Measurements from ENCODE around the gene DEPDC1.
"Not testable (repeated sequence)": the region's sequence is repeated elsewhere in the genome, so short reads cannot be mapped to it uniquely, and the experiment has no call there.

Gene DEPDC1

DNA sequence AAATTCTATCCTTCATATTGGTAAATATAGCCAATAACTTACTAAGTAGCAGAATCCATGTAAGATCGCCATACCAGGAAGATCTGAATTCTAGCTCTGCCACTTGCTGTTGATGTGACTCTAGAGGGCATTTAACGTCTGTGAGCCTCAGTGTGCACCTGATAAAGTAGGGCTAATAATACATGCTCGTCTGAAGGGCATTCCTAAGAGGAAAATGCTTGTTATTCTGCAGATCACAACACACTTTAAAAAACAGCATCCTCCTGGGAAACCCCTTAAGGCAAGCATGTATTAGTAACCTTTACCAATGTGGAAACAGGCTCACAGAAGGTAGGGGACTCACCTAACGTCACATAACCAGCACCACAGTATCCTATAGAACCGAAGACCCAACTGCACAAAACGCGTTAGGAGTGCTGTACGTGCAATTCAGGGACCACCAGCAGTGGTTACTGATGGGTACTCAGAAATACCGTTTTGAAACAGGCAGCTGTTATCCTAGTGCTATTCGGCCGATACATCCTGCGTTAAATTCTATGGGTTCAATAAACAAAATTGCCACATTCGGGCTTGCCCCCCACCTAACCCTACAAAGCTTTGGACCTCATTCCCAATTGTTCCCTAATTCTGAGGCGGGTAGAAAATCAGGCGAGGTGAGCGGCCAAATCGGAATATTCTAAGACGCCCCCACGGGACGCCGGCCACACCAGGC is 758 bp downstream of the DEPDC1 start:
- H3F3A ChIP-seq (ENCODE audit: insufficient read depth) = no peaks in the 10 kb centered on the region
- H3K9me3 ChIP-seq (ENCODE audit: insufficient read depth, low read length) = no peaks in the 10 kb centered on the region
- peak overlapping the region; percentile 93 for H2AFZ ChIP-seq (ENCODE audit: low read depth, low read length, severe bottlenecking)
- no peaks in the 10 kb centered on the region for H4K20me1 ChIP-seq (ENCODE audit: low read depth, low read length)
- peaks cover 20% of the 10 kb centered on the region; the same call in 1 of the 2 replicates for H3K36me3 ChIP-seq (ENCODE audit: low read length)
- H3K27ac ChIP-seq (ENCODE audit: low read depth, low read length) = peak overlapping the region; percentile 65
- H3K79me2 ChIP-seq (ENCODE audit: insufficient read depth, low read length) = peaks cover 54% of the 10 kb centered on the region
- H3K4me2 ChIP-seq (ENCODE audit: low read depth, low read length, poor library complexity, severe bottlenecking) = peak overlapping the region; percentile 76
- H3K27me3 ChIP-seq (ENCODE audit: low read length) = no peaks in the 10 kb centered on the region
- no peaks in the 10 kb centered on the region for H3K9me2 ChIP-seq (replicated peaks; ENCODE audit: insufficient read depth, low read length)
- TF ChIP-seq EZH2phosphoT487 (conservative IDR thresholded peaks at IDR 0.05; ENCODE audit: low read length) (no peak), CTCF (IDR thresholded peaks at IDR 0.05; ENCODE audit: insufficient read depth, low read length, poor library complexity, severe bottlenecking) (no peak)
- H3K4me3 ChIP-seq (ENCODE audit: insufficient read depth, low read length, poor library complexity, severe bottlenecking) = peak overlapping the region; percentile 80
- H3K9ac ChIP-seq (ENCODE audit: low read length) = peak overlapping the region; percentile 84

GRCh38 chr1:68495532-68495931 is 1.4 kb downstream of the DEPDC1 start:
- Histone ChIP-seq H3K9ac (ENCODE audit: low read length) (peak overlapping the region; percentile 84), H3K9me3 (ENCODE audit: insufficient read depth, low read length) (no peaks in the 10 kb centered on the region), H3K79me2 (ENCODE audit: insufficient read depth, low read length) (peaks cover 60% of the 10 kb centered on the region), H2AFZ (ENCODE audit: low read depth, low read length, severe bottlenecking) (peak overlapping the region; percentile 32), H3K4me2 (ENCODE audit: low read depth, low read length, poor library complexity, severe bottlenecking) (peak overlapping the region; percentile 76), H3F3A (ENCODE audit: insufficient read depth) (no peaks in the 10 kb centered on the region), H3K4me3 (ENCODE audit: insufficient read depth, low read length, poor library complexity, severe bottlenecking) (peak overlapping the region; percentile 80), H3K36me3 (ENCODE audit: low read length) (peaks cover 26% of the 10 kb centered on the region), H3K27ac (ENCODE audit: low read depth, low read length) (peak overlapping the region; percentile 22; the same call in 1 of the 2 replicates), H3K9me2 (replicated peaks; ENCODE audit: insufficient read depth, low read length) (no peaks in the 10 kb centered on the region), H4K20me1 (ENCODE audit: low read depth, low read length) (no peaks in the 10 kb centered on the region), H3K27me3 (ENCODE audit: low read length) (no peaks in the 10 kb centered on the region)
- TF ChIP-seq EZH2phosphoT487 (conservative IDR thresholded peaks at IDR 0.05; ENCODE audit: low read length) = no peak
- no peak for TF ChIP-seq CTCF (IDR thresholded peaks at IDR 0.05; ENCODE audit: insufficient read depth, low read length, poor library complexity, severe bottlenecking)

DNA sequence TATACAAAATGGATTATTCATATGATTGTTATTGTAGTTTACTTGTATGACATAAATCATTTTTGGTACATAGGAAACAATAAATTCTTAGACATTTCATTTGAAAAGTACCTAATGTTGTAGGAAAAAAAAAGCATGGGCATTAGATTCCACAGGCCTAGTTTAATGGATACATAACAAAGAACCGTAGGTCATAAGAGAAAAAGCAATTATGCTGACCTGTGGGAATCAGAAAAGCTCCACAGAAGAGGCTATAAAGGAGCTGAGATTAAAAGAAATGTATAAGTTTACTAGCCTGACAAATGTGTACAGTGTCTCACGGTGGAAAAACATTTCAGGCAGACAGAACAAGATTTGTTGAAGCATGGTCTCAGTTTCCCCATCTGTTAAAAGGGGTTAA is 3.7 kb downstream of the DEPDC1 start:
- H3F3A ChIP-seq (ENCODE audit: insufficient read depth) = no peaks in the 10 kb centered on the region; the same call in 1 of the 2 replicates
- H3K9me2 ChIP-seq (replicated peaks; ENCODE audit: insufficient read depth, low read length) = no peaks in the 10 kb centered on the region
- peak overlapping the region; percentile 36 for H3K4me2 ChIP-seq (ENCODE audit: low read depth, low read length, poor library complexity, severe bottlenecking)
- H3K27me3 ChIP-seq (ENCODE audit: low read length) = no peaks in the 10 kb centered on the region
- H3K9me3 ChIP-seq (ENCODE audit: insufficient read depth, low read length) = no peaks in the 10 kb centered on the region
- no peak overlapping the region for H2AFZ ChIP-seq (ENCODE audit: low read depth, low read length, severe bottlenecking)
- H4K20me1 ChIP-seq (ENCODE audit: low read depth, low read length) = no peaks in the 10 kb centered on the region
- no peak overlapping the region; the same call in 1 of the 2 replicates for H3K9ac ChIP-seq (ENCODE audit: low read length)
- no peak overlapping the region for H3K27ac ChIP-seq (ENCODE audit: low read depth, low read length)
- TF ChIP-seq CTCF (IDR thresholded peaks at IDR 0.05; ENCODE audit: insufficient read depth, low read length, poor library complexity, severe bottlenecking) (no peak), EZH2phosphoT487 (conservative IDR thresholded peaks at IDR 0.05; ENCODE audit: low read length) (no peak)
- peaks cover 66% of the 10 kb centered on the region for H3K79me2 ChIP-seq (ENCODE audit: insufficient read depth, low read length)
- H3K4me3 ChIP-seq (ENCODE audit: insufficient read depth, low read length, poor library complexity, severe bottlenecking) = no peak overlapping the region
- H3K36me3 ChIP-seq (ENCODE audit: low read length) = peaks cover 49% of the 10 kb centered on the region

- H3K79me2 ChIP-seq (ENCODE audit: insufficient read depth, low read length) = peaks cover 66% of the 10 kb centered on the region
- H4K20me1 ChIP-seq (ENCODE audit: low read depth, low read length); H3K9me3 ChIP-seq (ENCODE audit: insufficient read depth, low read length); H2AFZ ChIP-seq (ENCODE audit: low read depth, low read length, severe bottlenecking); H3K9me2 ChIP-seq (replicated peaks; ENCODE audit: insufficient read depth, low read length); H3K9ac ChIP-seq (ENCODE audit: low read length); H3K27ac ChIP-seq (ENCODE audit: low read depth, low read length); H3K27me3 ChIP-seq (ENCODE audit: low read length); H3F3A ChIP-seq (ENCODE audit: insufficient read depth); H3K4me3 ChIP-seq (ENCODE audit: insufficient read depth, low read length, poor library complexity, severe bottlenecking): not testable (repeated sequence)
- H3K4me2 ChIP-seq (ENCODE audit: low read depth, low read length, poor library complexity, severe bottlenecking) = peak overlapping the region; percentile 8
- H3K36me3 ChIP-seq (ENCODE audit: low read length) = peaks cover 59% of the 10 kb centered on the region
Measured at GRCh38 chr1:68492255-68492654, 4.6 kb downstream of the DEPDC1 start.
